ENCODE measurements around the gene SCN11A.

DNA sequence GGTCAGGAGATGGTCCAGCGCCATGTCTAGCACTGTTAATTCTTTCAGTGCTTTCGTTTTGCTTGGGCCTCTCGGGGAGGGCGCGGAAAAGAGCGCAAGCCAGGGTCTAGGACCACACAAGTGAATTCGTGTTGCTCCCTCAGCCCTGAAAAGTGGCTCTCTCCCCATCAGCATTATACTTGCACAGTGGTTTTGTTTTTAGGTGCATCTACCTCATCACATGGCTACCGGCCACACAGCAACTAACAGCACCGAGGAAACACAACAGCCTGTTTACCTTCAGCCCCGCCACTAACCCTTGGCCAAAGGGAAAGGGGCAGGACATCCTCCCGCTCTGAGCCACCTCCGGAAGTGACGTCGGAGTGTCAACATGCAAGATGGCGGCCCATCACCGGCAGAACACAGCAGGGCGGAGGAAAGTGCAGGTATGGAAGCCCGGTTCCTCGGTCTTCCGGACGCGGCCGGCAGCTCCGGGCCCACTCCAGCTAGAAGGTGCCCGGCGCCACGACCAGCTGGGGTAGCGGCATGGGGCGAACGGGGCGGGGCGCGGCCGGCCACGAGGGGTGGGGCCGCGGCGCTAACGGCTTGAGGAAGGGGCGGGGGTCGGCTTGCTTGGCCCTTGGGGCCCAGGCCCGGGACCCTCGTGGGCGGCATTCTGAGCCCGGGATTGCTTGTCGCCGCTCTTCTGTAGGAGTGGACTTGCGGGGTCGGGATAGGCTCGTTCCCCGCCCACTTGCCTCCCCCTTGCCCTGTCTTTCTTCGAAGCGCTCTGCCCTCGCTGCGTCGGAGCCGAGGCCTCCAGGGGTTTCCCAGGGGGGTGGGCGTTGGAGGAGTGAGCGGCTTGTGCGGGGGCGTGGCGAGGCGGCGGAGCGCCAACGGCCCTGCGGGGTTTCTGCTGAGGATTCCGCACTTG, at the start of gene SCN11A, which contains the start of gene WDR48:
- TF ChIP-seq CTCF (conservative IDR thresholded peaks at IDR 0.05; ENCODE audit: low read length) (no peak), EZH2phosphoT487 (IDR thresholded peaks at IDR 0.05; ENCODE audit: borderline replicate concordance, low read depth, low read length) (no peak)
